Right atrium auricular region (tissue), 2 donors: ENCODE data around the gene SND1. TPM values are rescaled to one million over a fixed set of nuclear protein-coding genes. Genes with fewer than 3 reads are reported as not detected.
A peak's percentile ranks its signal among the peaks of the same experiment; 100 is the strongest.

Source experiments
- DNase-seq: peaks from one replicate; pipeline ENCODE4 v3.0.0-alpha.2; 2019; ENCODE audit warnings: low spot score
- H3K27ac ChIP-seq, 2 donors: fragments of 200-600 bp; sonication (generic); 1 replicate in 1 of 2; 2 replicates in 1 of 2; pipeline ENCODE4 v1.5.1; 2016 to 2019
- H3K27me3 ChIP-seq, 2 donors: fragments of 200-600 bp; sonication (generic); one replicate each; pipeline versions ENCODE4 v1.5.1 to v1.6.0; 2017 to 2019
- H3K36me3 ChIP-seq: fragments of 200-600 bp; sonication (generic); one replicate; pipeline ENCODE4 v1.5.1; 2016
- H3K4me1 ChIP-seq, 2 donors: fragments of 200-600 bp; sonication (generic); one replicate each; pipeline versions ENCODE4 v1.5.1 to v1.6.0; 2017 to 2019
- H3K4me3 ChIP-seq, 2 donors: fragments of 200-600 bp; sonication (generic); 1 replicate in 1 of 2; 2 replicates in 1 of 2; pipeline ENCODE4 v1.5.1; 2017 to 2019; ENCODE audit warnings: mild to moderate bottlenecking in 1 of 2, moderate library complexity in 1 of 2
- H3K9me3 ChIP-seq, 2 donors: fragments of 200-600 bp; sonication (generic); one replicate each; pipeline ENCODE4 v1.5.1; 2019
- CTCF ChIP-seq, 2 donors: fragments of 200-600 bp; sonication (generic); IDR thresholded peaks; one replicate each; pipeline ENCODE4 v1.5.1; 2019; ENCODE audit warnings: antibody characterized with exemption in 2 of 2
- total RNA-seq, 2 donors: library from RNA; depleted of rRNA; stranded (reverse); fragments of >200 nt; gene quantifications; one replicate each; pipeline ENCODE4 v1.1.0, GENCODE V29; 2016

SND1 gene
- total RNA-seq, 2 donors from 2014 or later = 69.4 to 77.6 TPM

- DNase-seq = no peak
- H3K27ac ChIP-seq = peak overlapping the region in 1 of 2 donors; percentile 51
These were observed 433.1 kb downstream of the SND1 start for GRCh38 chr7:128084896-128085608.

GRCh38 chr7:128090492-128090891, 438.5 kb downstream of the SND1 start:
- H3K27ac ChIP-seq = no peak overlapping the region
- peaks cover 0 to 16% of the 10 kb centered on the region in 2 donors for H3K4me1 ChIP-seq
- H3K36me3 ChIP-seq = peaks cover 60% of the 10 kb centered on the region
- DNase-seq = no peak
- no peaks in the 10 kb centered on the region for H3K27me3 ChIP-seq
- no peak overlapping the region for H3K4me3 ChIP-seq
- no peak for TF ChIP-seq CTCF (IDR thresholded peaks at IDR 0.05)
- H3K9me3 ChIP-seq = no peaks in the 10 kb centered on the region

More at GRCh38 chr7:128084896-128085608, 433.1 kb downstream of the SND1 start:
- no peak for TF ChIP-seq CTCF (IDR thresholded peaks at IDR 0.05)
- H3K4me3 ChIP-seq = no peak overlapping the region
- H3K27me3 ChIP-seq = no peaks in the 10 kb centered on the region
- H3K9me3 ChIP-seq = no peaks in the 10 kb centered on the region
- peaks cover 45% of the 10 kb centered on the region for H3K36me3 ChIP-seq
- H3K4me1 ChIP-seq = peaks cover 0 to 22% of the 10 kb centered on the region in 2 donors

GRCh38 chr7:128091106-128091505, 439.1 kb downstream of the SND1 start:
- H3K4me3 ChIP-seq = no peak overlapping the region
- no peaks in the 10 kb centered on the region for H3K27me3 ChIP-seq
- peaks cover 0 to 13% of the 10 kb centered on the region in 2 donors for H3K4me1 ChIP-seq
- DNase-seq = no peak
- no peaks in the 10 kb centered on the region for H3K9me3 ChIP-seq
- TF ChIP-seq CTCF (IDR thresholded peaks at IDR 0.05) = no peak
- H3K27ac ChIP-seq = no peak overlapping the region
- peaks cover 54% of the 10 kb centered on the region for H3K36me3 ChIP-seq

- no peak for TF ChIP-seq CTCF (IDR thresholded peaks at IDR 0.05)
- DNase-seq = no peak
- H3K36me3 ChIP-seq = peaks cover 43% of the 10 kb centered on the region
These were observed 440.2 kb downstream of the SND1 start for GRCh38 chr7:128092221-128092620.

GRCh38 chr7:128093614-128094570, 441.9 kb downstream of the SND1 start:
- peaks cover 0 to 13% of the 10 kb centered on the region in 2 donors for H3K4me1 ChIP-seq
- no peaks in the 10 kb centered on the region for H3K9me3 ChIP-seq
- H3K27ac ChIP-seq = no peak overlapping the region
- peaks cover 43% of the 10 kb centered on the region for H3K36me3 ChIP-seq
- DNase-seq = no peak
- TF ChIP-seq CTCF (IDR thresholded peaks at IDR 0.05) = no peak
- H3K27me3 ChIP-seq = no peaks in the 10 kb centered on the region
- no peak overlapping the region for H3K4me3 ChIP-seq

More at GRCh38 chr7:128092221-128092620, 440.2 kb downstream of the SND1 start:
- Histone ChIP-seq H3K4me3 (no peak overlapping the region), H3K4me1 (peaks cover 0 to 13% of the 10 kb centered on the region in 2 donors), H3K27ac (no peak overlapping the region), H3K27me3 (no peaks in the 10 kb centered on the region), H3K9me3 (no peaks in the 10 kb centered on the region)
